K562 (cell line): ENCODE measurements around the gene MINK1. TPM values are rescaled to one million over a fixed set of nuclear protein-coding genes. Genes with fewer than 3 reads are reported as not detected.

Source experiments
- DEAF1 ChIP-seq: fragments of 450-650 bp; formaldehyde crosslinking; IDR thresholded peaks from 2 replicates; pipeline ENCODE4 v1.4.0; 2020; ENCODE audit warnings: mild to moderate bottlenecking, moderate library complexity
- E2F3 ChIP-seq: fragments of 250-450 bp; sonication (Bioruptor Pico); IDR thresholded peaks from 2 replicates; pipeline ENCODE4 v1.4.0; 2020; ENCODE audit warnings: mild to moderate bottlenecking
- ELF4 ChIP-seq: fragments of 450-650 bp; formaldehyde crosslinking; IDR thresholded peaks from 2 replicates; pipeline ENCODE4 v1.4.0; 2022; ENCODE audit warnings: missing genetic modification characterization
- FOXP1 ChIP-seq: sonication (generic); formaldehyde crosslinking; IDR thresholded peaks from 2 replicates; pipeline ENCODE4 v1.8.0; 2022; ENCODE audit warnings: mild to moderate bottlenecking, missing genetic modification reagents
- FOXP4 ChIP-seq: sonication (generic); formaldehyde crosslinking; IDR thresholded peaks from 2 replicates; pipeline ENCODE4 v1.8.0; 2022; ENCODE audit warnings: mild to moderate bottlenecking, missing genetic modification reagents, borderline replicate concordance
- MCM5 ChIP-seq: fragments of 450-650 bp; IDR thresholded peaks from 2 replicates; pipeline ENCODE4 v1.6.1; 2016; ENCODE audit warnings: low read depth
- MEF2A ChIP-seq: IDR thresholded peaks from 2 replicates; pipeline ENCODE4 v1.6.1; 2011; ENCODE audit warnings: low read depth, mild to moderate bottlenecking, low read length, moderate library complexity; ENCODE audit not compliant: control insufficient read depth
- PCBP1 ChIP-seq: fragments of 200-400 bp; formaldehyde crosslinking; IDR thresholded peaks from 2 replicates; pipeline ENCODE4 v1.6.1; 2018; ENCODE audit warnings: mild to moderate bottlenecking, low read depth, low read length; ENCODE audit not compliant: poor library complexity, severe bottlenecking
- RBBP5 ChIP-seq: fragments of 200-600 bp; sonication (generic); IDR thresholded peaks from 2 replicates; pipeline ENCODE4 v1.6.1; 2012; ENCODE audit warnings: borderline replicate concordance, mild to moderate bottlenecking, low read length, control low read depth, inconsistent platforms; ENCODE audit not compliant: insufficient read depth, poor library complexity, severe bottlenecking
- SIN3A ChIP-seq, 2 experiments: fragments of 150-350 bp in 1 of 2; IDR thresholded peaks; 2 replicates each; pipeline ENCODE4 v1.6.1; 2011 to 2016; ENCODE audit warnings: borderline replicate concordance in 2 of 2, low read depth in 2 of 2, low read length in 2 of 2, mild to moderate bottlenecking in 2 of 2, moderate library complexity in 2 of 2; ENCODE audit not compliant: control insufficient read depth in 1 of 2
- SNIP1 ChIP-seq: fragments of 450-650 bp; IDR thresholded peaks from 2 replicates; pipeline ENCODE4 v1.7.1; 2017; ENCODE audit warnings: low read depth, mild to moderate bottlenecking
- ZBTB11 ChIP-seq, 3 experiments: fragments of 200-800 bp in 1 of 3; fragments of 250-450 bp in 1 of 3; fragments of 450-650 bp in 1 of 3; sonication (Bioruptor Pico) in 1 of 3; sonication (Bioruptor generic) in 1 of 3; formaldehyde crosslinking in 1 of 3; IDR thresholded peaks; 2 replicates each; pipeline versions ENCODE4 v1.6.1 to v1.8.0; 2016 to 2022; ENCODE audit warnings: mild to moderate bottlenecking in 2 of 3, missing genetic modification characterization in 2 of 3, missing compliant biosample characterization in 1 of 3, moderate library complexity in 1 of 3
- ZBTB9 ChIP-seq: fragments of 450-650 bp; formaldehyde crosslinking; IDR thresholded peaks from 2 replicates; pipeline ENCODE4 v1.4.0; 2020; ENCODE audit warnings: mild to moderate bottlenecking, moderate library complexity
- ZFP30 ChIP-seq: fragments of 250-450 bp; sonication (Bioruptor Pico); IDR thresholded peaks from 2 replicates; pipeline ENCODE4 v1.8.0; 2022; ENCODE audit warnings: moderate library complexity, mild to moderate bottlenecking, inconsistent platforms, borderline replicate concordance
- ZKSCAN8 ChIP-seq: fragments of 200-800 bp; sonication (Bioruptor generic); IDR thresholded peaks from 2 replicates; pipeline ENCODE4 v1.6.1; 2016; ENCODE audit warnings: missing genetic modification characterization, missing compliant biosample characterization
- ZNF217 ChIP-seq: sonication (generic); formaldehyde crosslinking; IDR thresholded peaks from 2 replicates; pipeline ENCODE4 v1.8.0; 2022; ENCODE audit warnings: mild to moderate bottlenecking, missing genetic modification reagents
- ZNF436 ChIP-seq: fragments of 250-450, 450-650 bp; sonication (Bioruptor Pico); formaldehyde crosslinking; IDR thresholded peaks from 2 replicates; pipeline ENCODE4 v1.7.0; 2020; ENCODE audit warnings: mild to moderate bottlenecking
- ZSCAN29 ChIP-seq: fragments of 450-650 bp; IDR thresholded peaks from 2 replicates; pipeline ENCODE4 v1.6.1; 2017
- polyA plus RNA-seq, 8 experiments: library from polyadenylated mRNA; depleted of rRNA in 4 of 8; stranded (reverse) in 5 of 8; unstranded in 3 of 8; fragments of >200 nt; fragmentation: Nextera tagmentation in 2 of 8; fragmentation: Illumina TruSeq in 1 of 8; extraction: Ambion mirVana in 2 of 8; extraction: Trizol in 1 of 8; gene quantifications; 2 replicates each; pipeline versions ENCODE4 v1.2.1 to v1.2.3, GENCODE V29; 2011 to 2014; ENCODE audit warnings: inconsistent platforms in 1 of 8, missing spikeins in 1 of 8
- total RNA-seq, 7 experiments: library from RNA; depleted of rRNA in 6 of 7; stranded (reverse); fragments of >200 nt in 6 of 7; fragmentation: Illumina TruSeq in 2 of 7; extraction: Trizol in 2 of 7; gene quantifications; 2 replicates each; pipeline versions ENCODE4 v1.2.1 to v1.2.3, GENCODE V29; 2011 to 2021; ENCODE audit warnings: low replicate concordance in 1 of 7

Gene MINK1
- total and polyA plus RNA-seq, 9 of the 15 experiments (the other 6 are each of a cell fraction or from before 2014, with no cell fraction given), result 0.11 to 54.2 (median 14.9) TPM

- TF ChIP-seq ZBTB9 (CRISPR knock-in tag) (no peak), FOXP1 (CRISPR knock-in tag) (no peak), DEAF1 (CRISPR knock-in tag) (no peak), MEF2A (no peak), ZKSCAN8 (CRISPR knock-in tag) (no peak), ZSCAN29 (no peak), FOXP4 (CRISPR knock-in tag) (no peak), ZFP30 (CRISPR knock-in tag) (no peak), ELF4 (CRISPR knock-in tag) (no peak), ZBTB11 (CRISPR knock-in tag; IDR thresholded peaks at IDR 0.05) (peak in 1 of 3 experiments; percentile 82; a peak in 2 of 6 replicates), ZNF217 (CRISPR knock-in tag) (no peak), RBBP5 (peak; percentile 11), ZNF436 (no peak), E2F3 (CRISPR knock-in tag) (no peak), SIN3A (IDR thresholded peaks at IDR 0.05; ENCODE audit: borderline replicate concordance in 2 of 2, control insufficient read depth in 1 of 2, low read depth in 2 of 2, low read length in 2 of 2) (no peak), MCM5 (no peak), PCBP1 (no peak), SNIP1 (no peak)
These were observed 107.6 kb downstream of the MINK1 start (continued) for GRCh38 chr17:4940555-4941318.
